Inferior parietal cortex (tissue), 1 donor: Measurements from ENCODE around the gene TICRR.
"Not testable (repeated sequence)": the region's sequence is repeated elsewhere in the genome, so short reads cannot be mapped to it uniquely, and the experiment has no call there.

Experiments
- DNase-seq: peaks from one replicate; pipeline ENCODE4 v3.0.0-alpha.2; 2016; ENCODE audit errors: extremely low spot score

TICRR gene

DNA sequence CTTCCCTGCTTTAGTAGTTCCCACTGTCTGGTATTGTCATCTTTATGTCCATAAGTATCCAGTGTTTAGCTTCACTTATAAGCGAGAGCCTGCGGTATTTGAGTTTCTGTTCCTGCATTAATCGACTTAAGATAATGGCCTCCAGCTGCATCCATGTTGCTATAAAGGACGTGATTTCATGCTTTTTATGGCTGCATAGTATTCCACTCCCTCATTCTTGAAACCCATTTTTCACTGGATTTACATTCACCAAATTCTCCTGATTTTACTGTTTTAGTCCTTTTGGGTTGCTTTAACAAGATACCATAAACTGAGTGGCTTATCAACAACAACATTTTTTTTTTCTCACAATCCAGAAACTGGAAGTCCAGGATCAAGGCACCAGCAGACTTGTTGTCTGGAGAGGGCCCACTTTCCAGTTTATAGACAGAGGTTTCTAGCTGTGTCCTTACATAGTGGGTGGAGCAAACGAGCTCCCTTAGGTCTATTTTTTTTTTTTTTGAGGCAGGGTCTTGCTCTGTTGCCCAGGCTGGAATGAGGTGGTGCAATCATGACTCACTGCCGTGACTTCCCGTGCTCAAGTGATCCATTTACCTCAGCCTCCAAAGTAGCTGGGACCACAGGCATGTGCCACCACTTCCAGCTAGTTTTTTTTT, 6.1 kb upstream of the TICRR start:
- no peak for DNase-seq

DNA sequence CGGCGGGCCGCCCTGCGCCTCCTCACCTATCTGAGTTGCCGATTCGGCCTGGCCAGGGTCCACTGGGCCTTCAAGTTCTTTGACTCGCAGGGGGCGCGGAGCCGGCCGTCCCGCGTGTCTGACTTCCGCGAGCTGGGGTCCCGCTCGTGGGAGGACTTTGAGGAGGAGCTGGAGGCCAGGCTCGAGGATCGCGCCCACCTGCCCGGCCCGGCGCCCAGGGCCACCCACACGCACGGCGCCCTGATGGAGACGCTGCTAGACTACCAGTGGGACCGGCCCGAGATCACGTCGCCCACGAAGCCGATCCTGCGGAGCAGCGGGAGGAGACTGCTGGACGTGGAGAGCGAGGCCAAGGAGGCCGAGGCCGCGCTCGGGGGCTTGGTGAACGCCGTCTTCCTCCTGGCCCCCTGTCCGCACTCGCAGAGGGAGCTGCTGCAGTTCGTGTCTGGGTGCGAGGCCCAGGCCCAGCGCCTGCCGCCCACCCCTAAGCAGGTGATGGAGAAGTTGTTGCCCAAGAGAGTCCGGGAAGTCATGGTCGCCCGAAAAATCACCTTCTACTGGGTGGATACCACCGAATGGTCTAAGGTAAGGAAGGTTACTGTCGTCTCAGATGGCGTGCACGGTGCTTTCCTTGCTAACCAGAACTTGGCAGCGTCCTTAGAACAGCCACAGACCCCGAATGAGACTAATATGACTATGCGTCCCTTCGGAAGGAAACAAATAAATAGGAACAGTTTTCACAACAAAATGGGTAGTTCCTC, 567 bp downstream of the TICRR start:
- DNase-seq = no peak

DNA sequence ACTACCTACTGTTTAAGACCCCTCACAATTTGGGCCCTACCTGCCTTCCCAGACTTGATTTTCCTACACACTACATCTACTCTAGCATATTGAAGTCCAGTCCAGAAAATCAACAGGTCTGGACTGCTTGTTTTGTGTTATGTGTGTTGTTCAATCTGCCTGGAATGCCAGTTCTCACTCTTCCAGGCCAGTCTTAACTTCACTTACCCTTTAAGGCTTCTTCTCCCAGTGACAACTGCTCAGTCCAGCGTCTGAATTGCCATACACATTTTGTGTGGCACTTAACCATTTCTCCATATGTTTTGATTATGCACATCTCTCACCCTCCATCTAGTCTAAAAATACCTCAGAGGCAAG, 1.1 kb downstream of the TICRR start:
- no peak for DNase-seq

DNA sequence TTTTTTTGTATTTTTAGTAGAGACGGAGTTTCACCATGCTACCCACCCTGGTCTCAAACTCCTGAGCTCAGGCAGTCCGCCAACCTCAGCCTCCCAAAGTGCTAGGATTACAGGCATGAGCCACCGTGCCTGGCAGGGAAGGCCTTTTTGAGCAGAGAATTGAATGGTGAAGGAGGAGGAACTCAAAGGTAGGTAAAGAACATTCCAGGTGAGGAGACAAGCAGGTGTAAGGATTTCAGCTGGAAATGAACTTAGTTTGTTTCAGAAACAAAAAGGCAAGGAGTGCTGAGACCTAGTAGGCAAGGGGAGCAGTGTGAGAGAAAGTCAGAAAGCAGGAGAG, 2.5 kb downstream of the TICRR start:
- no peak for DNase-seq

DNA sequence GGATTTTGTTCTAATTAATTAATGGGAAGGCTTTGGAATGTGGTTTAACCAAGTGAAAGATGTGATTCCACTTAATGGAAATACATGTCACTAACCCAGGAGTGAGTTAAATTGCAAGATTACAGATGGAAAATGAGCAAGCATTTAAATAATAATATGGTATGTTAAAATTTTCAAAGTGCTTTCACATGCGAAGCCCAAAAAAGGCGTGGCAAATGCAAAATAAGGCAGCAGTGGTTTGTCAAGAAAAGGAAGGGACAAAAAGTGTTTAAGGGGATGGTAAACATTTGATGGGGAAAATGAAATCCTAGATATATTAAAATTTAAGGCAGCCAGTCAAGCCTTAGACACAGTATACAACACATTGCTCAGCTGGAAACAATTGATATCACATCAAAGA, 2.9 kb downstream of the TICRR start:
- no peak for DNase-seq

DNA sequence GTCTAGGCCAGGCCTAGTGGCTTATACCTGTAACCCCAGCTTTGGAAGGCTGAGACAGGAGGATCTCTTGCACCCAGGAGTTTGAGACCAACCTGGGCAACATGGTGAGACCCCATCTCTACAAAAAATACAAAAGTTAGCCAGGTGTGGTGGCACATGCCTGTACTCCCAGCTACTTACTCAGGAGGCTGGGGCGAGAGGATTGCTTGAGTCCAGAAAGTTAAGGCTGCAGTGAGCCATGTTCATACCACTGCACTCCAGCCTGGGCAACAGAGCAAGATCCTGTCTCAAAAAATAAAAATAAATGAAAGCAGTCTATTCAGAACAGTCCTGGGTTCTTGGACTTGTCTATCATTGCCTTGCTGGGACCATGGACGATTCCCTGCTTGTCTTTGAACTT, 5.5 kb downstream of the TICRR start:
- DNase-seq = not testable (repeated sequence)

DNA sequence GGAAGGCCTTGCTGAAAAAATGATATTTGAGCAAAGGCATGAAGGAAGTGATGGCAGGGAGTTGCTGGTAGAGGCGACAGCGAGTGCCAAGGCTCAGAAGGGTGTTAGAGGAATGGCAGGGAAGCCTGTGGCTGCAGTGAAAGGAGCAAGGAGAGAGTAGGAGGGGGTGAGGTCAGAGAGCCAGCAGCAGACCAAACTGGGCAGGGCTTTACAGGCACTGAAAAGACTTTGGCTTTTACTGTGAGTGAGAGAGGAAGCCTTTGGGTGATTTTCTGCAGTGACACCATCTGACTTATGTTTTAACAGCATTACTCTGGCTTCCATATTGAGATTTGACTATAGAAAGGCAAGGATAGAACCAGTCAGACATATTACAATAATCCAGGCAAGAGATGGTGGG, 11.4 kb downstream of the TICRR start:
- DNase-seq = no peak

DNA sequence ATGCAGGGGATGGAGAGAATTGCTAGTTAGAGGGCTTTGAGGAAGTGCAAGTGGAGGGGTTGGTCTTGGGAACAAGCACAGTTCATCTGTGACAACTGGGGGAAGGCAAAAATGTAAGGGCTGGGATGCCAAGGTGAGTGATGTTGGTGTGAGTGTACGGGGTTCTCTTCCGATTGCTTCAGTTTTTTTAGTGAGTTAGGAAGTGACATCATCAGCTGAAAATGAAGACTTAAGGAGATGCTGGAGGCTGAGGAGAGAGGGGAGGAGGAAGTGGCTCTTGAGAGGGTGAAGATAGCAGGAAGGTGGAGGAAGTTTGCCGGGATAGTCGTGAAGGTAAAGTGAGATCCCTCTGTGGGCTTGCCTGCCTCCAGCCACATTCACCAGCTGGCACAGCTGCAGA, 12.7 kb downstream of the TICRR start:
- DNase-seq = no peak

DNA sequence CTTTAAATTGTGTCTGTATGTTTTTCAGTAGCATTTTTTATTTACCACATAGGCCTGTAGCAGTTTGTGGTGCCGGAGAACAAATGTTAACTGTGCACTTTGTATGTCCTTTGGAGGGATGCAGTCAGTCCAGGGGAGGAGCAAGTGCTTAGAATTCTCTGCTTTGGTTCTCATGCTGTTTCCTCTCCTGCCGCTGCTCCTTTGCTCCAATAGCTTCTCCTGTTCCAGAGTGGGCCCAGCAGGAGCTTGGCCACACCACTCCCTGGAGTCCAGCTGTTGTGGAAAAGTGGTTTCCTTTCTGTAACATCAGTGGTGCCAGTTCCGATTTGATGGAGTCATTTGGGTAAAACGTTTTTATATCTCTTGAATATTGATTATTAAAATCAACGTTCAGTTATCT, 16.6 kb downstream of the TICRR start:
- no peak for DNase-seq

DNA sequence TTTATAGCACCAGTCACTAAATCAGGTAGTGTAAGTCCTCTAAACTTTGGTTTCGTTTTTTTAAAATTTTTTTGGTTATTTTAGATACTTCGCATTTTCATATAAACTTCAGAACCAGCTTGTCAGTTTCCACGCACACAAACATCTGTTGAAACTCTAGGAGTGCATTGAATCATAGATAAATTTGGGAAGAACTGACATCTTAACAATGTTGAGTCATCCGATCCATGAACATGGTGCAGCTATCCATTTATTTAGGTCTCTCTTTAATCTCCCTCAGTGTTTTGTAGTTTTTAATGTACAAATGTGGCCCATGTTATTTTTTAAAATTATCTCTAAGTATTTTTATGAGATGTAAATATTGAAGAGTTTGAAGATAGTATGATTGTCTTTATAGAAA, 17.7 kb downstream of the TICRR start:
- no peak for DNase-seq

DNA sequence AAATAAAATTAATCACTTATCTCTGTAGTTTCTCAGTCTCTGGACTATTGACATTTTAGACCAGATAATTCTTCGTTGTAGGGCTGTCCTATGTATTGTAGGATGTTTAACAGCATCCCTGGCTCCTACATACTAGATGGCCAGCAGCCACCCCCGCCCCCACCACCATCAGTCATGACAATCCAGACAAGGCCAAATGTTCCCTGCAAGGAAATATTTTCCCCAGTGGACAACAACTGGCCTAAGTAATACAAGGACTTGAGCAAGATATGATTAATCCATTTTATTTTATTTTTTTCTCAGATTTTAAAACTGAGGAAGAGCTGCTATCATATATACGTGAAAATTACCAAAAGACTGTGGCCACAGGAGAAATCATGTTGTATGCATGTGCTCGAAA, 23.8 kb downstream of the TICRR start:
- no peak for DNase-seq

DNA sequence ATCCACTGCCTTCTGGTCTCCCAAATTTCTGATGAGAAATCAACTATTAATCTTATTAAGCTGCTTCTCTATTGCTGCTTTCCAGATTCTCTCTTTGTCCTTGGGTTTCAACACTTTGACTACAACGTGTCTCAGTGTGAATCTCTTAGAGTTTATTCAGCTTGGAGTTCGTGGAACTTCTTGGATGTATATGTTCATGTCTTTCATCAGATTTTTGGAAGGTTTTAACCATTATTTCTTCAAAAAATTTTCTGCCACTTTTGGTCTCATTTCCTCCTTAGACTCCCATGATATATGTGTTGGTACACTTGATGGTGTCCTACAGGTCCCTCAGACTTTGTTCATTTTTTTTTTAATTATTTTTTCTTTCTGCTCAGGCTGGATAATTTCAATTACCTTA, 36.0 kb downstream of the TICRR start:
- no peak for DNase-seq

DNA sequence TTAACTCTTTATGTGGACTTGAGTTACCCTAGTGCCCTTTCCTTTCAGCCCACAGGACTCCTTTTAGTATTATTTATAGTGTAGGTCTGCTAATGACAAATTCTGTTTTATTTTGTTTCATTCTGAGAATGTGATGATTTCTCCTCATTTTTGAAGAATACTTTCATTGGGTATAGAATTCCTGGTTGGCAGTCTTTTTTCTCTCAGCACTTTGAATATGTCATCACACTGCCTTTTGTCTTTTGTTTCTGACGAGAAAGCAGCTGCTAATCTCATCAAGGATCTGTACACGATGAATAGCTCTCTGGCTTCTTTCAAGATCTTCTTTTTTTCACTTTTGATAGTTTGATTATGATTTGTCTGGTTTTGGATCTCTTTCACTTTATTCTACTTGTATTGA, 37.8 kb downstream of the TICRR start:
- no peak for DNase-seq

DNA sequence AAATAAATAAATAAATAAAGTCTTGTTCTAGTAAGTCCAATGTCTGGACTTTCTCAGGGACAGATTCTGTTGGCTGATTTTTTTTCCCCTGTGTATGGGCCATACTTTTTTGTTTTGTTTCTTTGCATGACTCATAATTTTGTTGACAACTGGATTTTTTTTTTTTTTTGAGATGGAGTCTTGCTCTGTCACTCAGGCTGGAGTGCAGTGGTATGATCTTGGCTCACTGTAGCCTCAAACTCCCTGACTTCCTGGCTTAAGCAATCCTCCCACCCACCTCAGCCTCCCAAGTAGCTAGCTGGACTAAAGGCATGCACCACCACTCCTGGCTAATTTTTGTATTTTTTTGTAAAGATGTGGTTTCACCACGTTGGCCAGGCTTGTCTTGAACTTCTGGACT, 38.9 kb downstream of the TICRR start:
- no peak for DNase-seq

DNA sequence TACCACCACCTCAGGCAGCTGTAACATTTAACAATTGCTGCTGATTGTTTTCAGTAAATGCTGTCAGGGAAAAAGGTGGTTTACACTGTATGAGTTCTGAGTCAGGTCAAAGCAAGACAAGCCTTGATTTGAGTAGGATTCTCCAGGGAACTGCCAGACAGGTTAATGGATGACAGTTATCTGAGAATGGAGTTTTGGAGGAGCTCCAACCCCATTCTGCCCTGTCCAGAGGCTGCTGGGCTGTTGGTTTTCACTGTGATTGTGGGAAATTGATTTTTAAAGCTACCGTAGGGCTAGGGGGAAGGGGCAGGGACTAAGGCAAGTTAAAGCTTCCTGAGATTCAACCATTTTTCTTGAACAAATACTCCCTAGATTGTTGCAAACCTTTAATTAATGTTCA, 39.9 kb downstream of the TICRR start:
- DNase-seq = no peak

DNA sequence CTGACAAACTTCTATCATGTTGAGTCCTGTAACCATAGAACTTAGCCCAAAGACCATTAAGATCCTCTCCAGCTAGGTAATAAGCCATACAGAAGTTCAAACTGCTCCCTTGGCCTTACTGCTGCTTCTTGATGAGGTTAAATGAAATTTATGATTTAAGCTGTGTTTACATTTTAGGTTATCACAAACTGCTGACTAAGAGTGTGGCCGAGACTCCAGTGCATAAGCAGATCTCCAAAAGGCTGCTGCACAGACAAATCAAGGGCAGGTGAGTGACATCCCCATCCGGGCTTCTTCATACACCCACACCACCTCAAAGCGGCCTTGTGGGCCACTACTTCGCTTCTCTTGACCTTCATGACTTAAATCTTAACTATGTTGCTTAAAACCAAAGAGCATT, 41.0 kb downstream of the TICRR start:
- no peak for DNase-seq

DNA sequence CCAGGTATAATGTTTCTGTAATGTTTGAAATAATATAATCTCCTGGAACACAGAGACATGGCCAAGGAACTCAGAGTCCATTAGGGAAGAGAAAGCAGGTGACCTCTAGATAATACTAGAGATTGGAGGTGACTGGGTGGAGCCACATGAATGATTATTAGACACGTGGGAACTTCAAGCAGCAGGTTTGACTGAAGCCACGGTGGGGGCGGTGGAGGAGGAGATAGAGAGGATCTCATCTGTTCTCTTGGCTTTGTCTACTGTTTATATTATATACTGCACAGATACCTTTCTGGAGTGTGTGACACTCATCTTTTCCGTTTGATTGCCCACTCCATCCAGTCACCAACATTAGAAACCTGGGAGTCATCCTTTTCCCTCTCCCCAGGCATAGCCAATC, 46.3 kb downstream of the TICRR start:
- no peak for DNase-seq

DNA sequence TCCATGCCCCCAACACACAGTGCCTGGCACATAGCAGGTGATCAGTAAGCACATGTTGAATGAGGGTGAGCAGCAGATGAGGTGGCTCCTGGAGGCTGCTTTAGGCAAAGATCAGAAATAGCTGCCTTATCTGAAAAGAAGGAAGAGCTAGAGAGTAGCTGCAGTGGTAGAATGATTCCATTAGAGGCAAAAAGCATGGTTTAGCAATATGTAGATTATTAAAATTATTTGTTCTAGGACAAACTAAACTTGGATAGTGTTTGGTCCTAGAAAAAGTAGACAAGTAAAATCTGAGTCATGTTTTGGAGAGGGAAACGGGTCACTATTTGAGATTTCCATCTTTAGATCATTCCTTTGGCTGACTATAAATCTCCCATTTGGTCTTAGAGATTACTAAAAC, 47.9 kb downstream of the TICRR start:
- no peak for DNase-seq

DNA sequence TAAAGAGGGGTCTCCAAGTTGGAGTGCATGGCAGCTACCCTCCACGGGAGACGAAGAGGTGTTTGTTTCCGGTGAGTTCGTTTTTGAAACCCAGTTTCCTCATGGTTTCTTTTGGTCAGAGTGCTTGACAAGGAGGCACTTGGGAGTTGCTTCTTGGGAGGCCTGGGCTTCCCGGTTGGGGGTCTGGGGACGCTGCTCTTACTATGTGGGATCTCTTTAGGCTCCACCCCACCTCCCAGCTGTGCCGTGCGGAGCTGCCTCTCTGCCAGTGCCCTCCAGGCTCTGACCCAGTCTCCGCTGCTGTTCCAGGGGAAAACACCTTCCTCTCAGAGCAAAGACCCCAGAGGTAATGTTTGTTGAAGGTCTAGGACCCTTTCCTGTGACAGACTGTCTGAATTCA, 50.4 kb downstream of the TICRR start:
- no peak for DNase-seq

DNA sequence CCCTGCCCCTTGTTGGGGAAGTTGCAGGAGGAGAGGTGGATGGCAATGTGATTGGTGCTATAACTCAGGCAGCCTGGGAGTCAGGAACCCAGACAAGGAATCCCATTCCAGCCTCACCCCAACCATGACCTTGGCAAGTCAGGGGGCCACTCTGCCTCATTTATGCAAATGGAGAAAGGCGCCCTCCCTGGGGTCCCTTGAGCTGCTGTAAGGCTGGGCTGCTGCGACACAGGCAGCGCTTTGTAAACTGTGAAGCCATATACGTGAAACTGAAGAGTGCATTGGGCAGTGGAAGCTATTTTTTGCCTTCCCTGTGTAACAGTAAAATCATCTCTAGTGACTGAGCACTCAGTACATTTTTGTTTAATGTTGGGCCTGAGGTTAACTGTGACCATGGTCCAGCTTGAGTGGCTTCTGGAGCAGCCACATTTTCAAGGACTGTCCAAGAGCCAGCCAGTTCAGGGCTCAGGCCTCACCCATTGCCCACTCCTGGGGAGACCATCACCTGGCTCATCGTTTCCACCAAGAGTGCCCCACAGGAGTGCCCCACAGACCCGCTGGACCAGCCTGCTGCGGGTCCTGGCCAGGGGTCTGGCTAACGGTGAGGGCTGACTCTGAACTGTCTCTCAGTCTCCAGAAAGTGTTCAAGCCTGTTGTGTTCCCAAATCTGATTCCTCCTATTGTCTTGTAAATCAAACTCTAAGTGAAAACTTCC, 52.1 kb downstream of the TICRR start:
- no peak for DNase-seq

DNA sequence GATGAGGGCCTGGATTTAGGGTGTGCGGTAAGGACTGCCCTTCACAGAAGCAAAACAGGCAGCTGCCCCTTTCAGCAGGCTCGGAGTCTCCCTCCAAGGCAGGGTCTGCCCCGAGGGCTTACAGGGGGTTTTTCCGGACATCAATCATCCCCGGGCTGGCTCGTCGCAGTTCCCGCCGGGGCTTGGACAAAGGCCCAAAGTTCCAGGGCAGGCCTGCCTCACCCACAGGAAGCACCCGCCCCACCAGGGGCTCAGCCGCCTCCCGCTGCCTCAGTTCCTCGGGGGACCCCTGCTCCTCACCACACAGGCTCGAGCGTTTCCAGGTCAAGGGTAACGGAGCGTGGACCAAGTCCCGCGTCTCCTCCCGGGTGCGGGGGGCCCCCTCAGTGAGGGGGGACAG, 53.0 kb downstream of the TICRR start:
- no peak for DNase-seq

DNA sequence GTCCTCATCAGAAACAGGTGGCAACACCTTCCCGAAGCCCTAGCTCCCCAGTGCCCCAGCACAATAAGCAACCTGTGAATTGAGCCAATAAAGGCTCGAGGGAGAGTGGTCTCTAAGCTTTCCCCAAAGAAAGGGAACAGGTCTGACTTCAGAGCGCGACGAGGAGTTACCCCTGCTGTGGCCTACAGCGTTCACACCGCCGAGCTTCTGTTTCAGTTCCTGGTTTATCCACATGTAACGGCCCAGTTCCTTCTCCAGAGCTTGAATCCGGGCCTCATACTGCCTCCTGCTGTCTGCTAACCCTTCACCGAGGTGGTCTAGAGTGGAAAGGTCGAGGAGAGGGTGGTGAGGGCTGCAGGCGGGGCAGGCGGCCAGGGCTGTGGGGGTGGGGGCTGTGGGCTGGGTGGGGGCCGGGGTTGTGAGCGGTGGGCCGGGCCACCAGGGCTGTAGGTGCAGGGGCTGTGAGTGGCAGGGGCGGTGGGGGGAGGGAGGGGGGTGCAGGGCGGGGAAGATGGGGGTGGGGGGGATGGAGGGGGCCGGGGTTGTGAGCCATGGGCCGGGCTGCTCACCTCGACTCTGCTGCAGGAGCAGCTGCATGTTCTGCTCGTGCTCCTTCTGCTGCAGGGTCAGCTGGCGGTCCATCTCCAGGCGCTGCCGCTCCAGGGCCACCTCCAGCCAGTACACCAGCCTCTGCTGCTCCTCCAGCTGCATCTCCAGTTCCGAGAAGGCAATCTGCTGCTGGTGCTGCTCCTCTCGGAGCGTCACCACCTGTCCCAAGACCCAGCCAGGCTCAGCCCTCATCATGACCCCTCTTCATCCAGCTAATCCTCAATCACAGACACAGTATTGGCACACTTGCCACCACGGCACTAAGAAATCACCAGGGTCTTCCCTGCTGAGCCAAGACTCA, 53.8 kb downstream of the TICRR start:
- no peak for DNase-seq
